Measurements from ENCODE around the gene FADS3. TPM values are rescaled to one million over a fixed set of nuclear protein-coding genes. Genes with fewer than 3 reads are reported as not detected.
A peak's percentile ranks its signal among the peaks of the same experiment; 100 is the strongest.

FADS3 gene
- total RNA-seq, 1 donor from 2014 or later = 13.6 TPM

GRCh38 chr11:61869429-61869707 is 22.0 kb downstream of the FADS3 start:
- peaks cover 13% of the 10 kb centered on the region for H3K36me3 Mint-ChIP-seq (ENCODE audit: low read depth)
- peak overlapping the region; percentile 93 for H3K27ac Mint-ChIP-seq (ENCODE audit: unreplicated experiment)
- H3K4me3 Mint-ChIP-seq = peak overlapping the region; percentile 87
- no peaks in the 10 kb centered on the region for H3K9me3 Mint-ChIP-seq
- peaks cover 33% of the 10 kb centered on the region for H3K27me3 Mint-ChIP-seq (ENCODE audit: low read depth)
- DNase-seq (ENCODE audit: low read depth, low spot score) = no peak
- peaks cover 27% of the 10 kb centered on the region for H3K4me1 Mint-ChIP-seq
- TF ChIP-seq CTCF (conservative IDR thresholded peaks at IDR 0.05) = no peak

- peaks cover 27% of the 10 kb centered on the region for H3K4me1 Mint-ChIP-seq
- H3K36me3 Mint-ChIP-seq (ENCODE audit: low read depth) = peaks cover 13% of the 10 kb centered on the region
- no peak for TF ChIP-seq CTCF (conservative IDR thresholded peaks at IDR 0.05)
- peaks cover 33% of the 10 kb centered on the region for H3K27me3 Mint-ChIP-seq (ENCODE audit: low read depth)
- no peak for DNase-seq (ENCODE audit: low read depth, low spot score)
- H3K9me3 Mint-ChIP-seq = no peaks in the 10 kb centered on the region
- H3K27ac Mint-ChIP-seq (ENCODE audit: unreplicated experiment) = no peak overlapping the region
- H3K4me3 Mint-ChIP-seq = peak overlapping the region; percentile 87
Observed at GRCh38 chr11:61868571-61869428, 22.5 kb downstream of the FADS3 start.

GRCh38 chr11:61866958-61867343 is 24.4 kb downstream of the FADS3 start:
- no peaks in the 10 kb centered on the region for H3K9me3 Mint-ChIP-seq
- H3K27ac Mint-ChIP-seq (ENCODE audit: unreplicated experiment) = peak overlapping the region; percentile 12
- DNase-seq (ENCODE audit: low read depth, low spot score) = no peak
- peak overlapping the region; percentile 61 for H3K4me3 Mint-ChIP-seq
- no peak for TF ChIP-seq CTCF (conservative IDR thresholded peaks at IDR 0.05)
- H3K27me3 Mint-ChIP-seq (ENCODE audit: low read depth) = peaks cover 28% of the 10 kb centered on the region
- peaks cover 27% of the 10 kb centered on the region for H3K4me1 Mint-ChIP-seq
- peaks cover 13% of the 10 kb centered on the region for H3K36me3 Mint-ChIP-seq (ENCODE audit: low read depth)

GRCh38 chr11:61866231-61866957 is 25.0 kb downstream of the FADS3 start:
- no peaks in the 10 kb centered on the region for H3K9me3 Mint-ChIP-seq
- H3K27ac Mint-ChIP-seq (ENCODE audit: unreplicated experiment) = no peak overlapping the region
- H3K4me3 Mint-ChIP-seq = peak overlapping the region; percentile 78
- DNase-seq (ENCODE audit: low read depth, low spot score) = no peak
- no peak for TF ChIP-seq CTCF (conservative IDR thresholded peaks at IDR 0.05)
- peaks cover 26% of the 10 kb centered on the region for H3K27me3 Mint-ChIP-seq (ENCODE audit: low read depth)
- peaks cover 26% of the 10 kb centered on the region for H3K4me1 Mint-ChIP-seq
- peaks cover 18% of the 10 kb centered on the region for H3K36me3 Mint-ChIP-seq (ENCODE audit: low read depth)

GRCh38 chr11:61864814-61865775 is 26.2 kb downstream of the FADS3 start:
- peaks cover 13% of the 10 kb centered on the region for H3K4me1 Mint-ChIP-seq
- H3K27me3 Mint-ChIP-seq (ENCODE audit: low read depth) = peaks cover 16% of the 10 kb centered on the region
- no peak for TF ChIP-seq CTCF (conservative IDR thresholded peaks at IDR 0.05)
- DNase-seq (ENCODE audit: low read depth, low spot score) = no peak
- peak overlapping the region; percentile 78 for H3K4me3 Mint-ChIP-seq
- peaks cover 23% of the 10 kb centered on the region for H3K36me3 Mint-ChIP-seq (ENCODE audit: low read depth)
- H3K27ac Mint-ChIP-seq (ENCODE audit: unreplicated experiment) = peak overlapping the region; percentile 86
- no peaks in the 10 kb centered on the region for H3K9me3 Mint-ChIP-seq
